IPS-15b (cell line): Measurements from ENCODE around the gene SIGMAR1.
A peak's percentile ranks its signal among the peaks of the same experiment; 100 is the strongest.
"Not testable (repeated sequence)": the region's sequence is repeated elsewhere in the genome, so short reads cannot be mapped to it uniquely, and the experiment has no call there.

Experiments used
- H3K27me3 ChIP-seq: one replicate; pipeline ENCODE4 v1.6.1; 2013; ENCODE audit warnings: low read length; ENCODE audit not compliant: control insufficient read depth, insufficient read depth
- H3K36me3 ChIP-seq: one replicate; pipeline ENCODE4 v1.6.1; 2013; ENCODE audit warnings: low read length; ENCODE audit not compliant: control insufficient read depth, insufficient read depth
- H3K4me1 ChIP-seq: one replicate; pipeline ENCODE4 v1.6.1; 2013; ENCODE audit warnings: mild to moderate bottlenecking, low read length; ENCODE audit not compliant: control insufficient read depth, insufficient read depth
- H3K4me3 ChIP-seq: one replicate; pipeline ENCODE4 v1.5.1; 2013; ENCODE audit warnings: low read depth, low read length
- H3K9ac ChIP-seq: one replicate; pipeline ENCODE4 v1.6.1; 2013; ENCODE audit warnings: low read depth, mild to moderate bottlenecking, low read length
- H3K9me3 ChIP-seq: one replicate; pipeline ENCODE4 v1.6.1; 2013; ENCODE audit warnings: mild to moderate bottlenecking, low read length; ENCODE audit not compliant: control insufficient read depth, insufficient read depth

The SIGMAR1 gene

DNA sequence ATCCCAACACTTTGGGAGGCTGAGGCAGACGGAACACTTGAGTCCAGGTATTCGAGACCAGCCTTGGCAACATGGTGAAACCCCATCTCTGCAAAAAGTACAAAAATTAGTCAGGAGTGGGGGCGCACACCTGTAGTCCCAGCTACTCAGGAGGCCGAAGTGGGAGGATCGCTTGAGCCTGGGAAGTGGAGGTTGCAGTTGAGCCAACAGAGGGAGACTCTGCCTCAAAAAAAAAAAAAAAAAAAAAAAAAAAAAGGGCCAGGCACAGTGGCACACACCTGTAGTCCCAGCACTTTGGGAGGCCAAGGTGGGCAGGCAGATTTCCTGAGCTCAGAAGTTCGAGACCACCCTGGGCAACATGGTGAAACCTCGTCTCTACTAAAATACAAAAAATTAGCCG, 1.7 kb upstream of the SIGMAR1 start:
- H3K27me3 ChIP-seq, H3K4me1 ChIP-seq, H3K9me3 ChIP-seq, H3K9ac ChIP-seq, H3K36me3 ChIP-seq, H3K4me3 ChIP-seq: not testable (repeated sequence)

GRCh38 chr9:34638138-34638445, 505 bp upstream of the SIGMAR1 start:
- peaks cover 8% of the 10 kb centered on the region for H3K4me1 ChIP-seq

GRCh38 chr9:34636791-34637355, 714 bp downstream of the SIGMAR1 start:
- Histone ChIP-seq H3K27me3 (peaks cover 18% of the 10 kb centered on the region), H3K36me3 (peaks cover 7% of the 10 kb centered on the region)

More at GRCh38 chr9:34638138-34638445, 505 bp upstream of the SIGMAR1 start:
- peak overlapping the region; percentile 26 for H3K9ac ChIP-seq
- peaks cover 10% of the 10 kb centered on the region for H3K27me3 ChIP-seq
- H3K4me3 ChIP-seq: peak overlapping the region; percentile 80
- H3K9me3 ChIP-seq: no peaks in the 10 kb centered on the region
- peaks cover 7% of the 10 kb centered on the region for H3K36me3 ChIP-seq

DNA sequence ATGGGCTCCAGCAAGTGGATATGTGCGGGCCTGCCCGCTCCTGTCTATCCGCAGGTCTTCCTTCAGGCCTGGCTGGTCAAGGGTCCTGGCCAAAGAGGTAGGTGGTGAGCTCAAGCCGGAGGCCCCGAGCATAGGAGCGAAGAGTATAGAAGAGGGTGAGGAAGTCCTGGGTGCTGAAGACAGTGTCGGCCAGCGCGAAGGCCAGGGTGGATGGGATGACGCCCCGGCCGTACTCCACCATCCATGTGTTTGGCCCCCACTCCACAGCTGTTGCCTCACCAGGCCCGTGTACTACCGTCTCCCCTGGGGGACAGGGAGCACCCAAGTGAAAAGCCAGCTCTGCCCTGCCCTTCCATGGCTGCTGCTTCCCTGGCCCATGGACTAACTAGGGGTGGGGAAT, 2.0 kb downstream of the SIGMAR1 start:
- peaks cover 7% of the 10 kb centered on the region for H3K36me3 ChIP-seq
- H3K27me3 ChIP-seq: peaks cover 31% of the 10 kb centered on the region
- no peak overlapping the region for H3K9ac ChIP-seq
- H3K4me3 ChIP-seq: no peak overlapping the region
- H3K4me1 ChIP-seq: peaks cover 8% of the 10 kb centered on the region
- no peaks in the 10 kb centered on the region for H3K9me3 ChIP-seq

More at GRCh38 chr9:34636791-34637355, 714 bp downstream of the SIGMAR1 start:
- Histone ChIP-seq H3K4me1 (peaks cover 8% of the 10 kb centered on the region), H3K9ac (peak overlapping the region; percentile 79), H3K9me3 (no peaks in the 10 kb centered on the region), H3K4me3 (peak overlapping the region; percentile 80)

DNA sequence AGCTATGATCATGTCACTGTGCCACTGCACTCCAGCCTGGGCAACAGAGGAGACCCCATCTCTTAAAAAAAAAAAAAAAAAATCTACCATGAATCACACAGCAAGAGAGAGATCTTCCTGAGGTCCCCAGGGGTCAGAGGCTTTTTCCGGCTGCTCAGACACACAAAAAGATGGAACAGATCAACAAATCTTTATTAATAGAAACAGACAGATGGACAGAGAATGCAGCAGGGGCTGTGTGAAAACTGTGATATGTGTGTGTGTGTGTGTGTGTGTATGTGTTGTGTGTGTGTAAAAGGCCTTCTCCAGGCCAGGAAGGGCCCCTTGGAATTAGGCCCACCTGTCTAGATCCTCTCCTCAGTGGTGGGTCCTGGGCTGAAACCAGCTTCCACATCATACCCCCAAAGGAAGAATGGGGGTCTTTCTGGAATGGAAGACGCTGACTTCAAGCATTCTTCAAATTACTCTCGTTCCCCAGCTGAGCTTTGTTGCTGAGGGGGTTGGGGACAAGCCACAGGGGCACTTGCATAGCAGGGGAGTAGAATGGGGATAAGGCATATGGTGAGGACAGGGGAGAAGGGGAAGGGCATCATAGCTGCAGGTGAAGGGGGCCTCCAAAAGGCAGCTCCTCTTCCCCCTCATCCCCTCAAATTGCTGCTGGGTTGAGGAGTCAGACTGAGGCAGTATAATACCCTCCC, 2.9 kb downstream of the SIGMAR1 start:
- Histone ChIP-seq H3K9me3 (no peaks in the 10 kb centered on the region), H3K4me3 (no peak overlapping the region), H3K4me1 (peaks cover 8% of the 10 kb centered on the region), H3K36me3 (peaks cover 7% of the 10 kb centered on the region), H3K9ac (no peak overlapping the region), H3K27me3 (peaks cover 40% of the 10 kb centered on the region)

DNA sequence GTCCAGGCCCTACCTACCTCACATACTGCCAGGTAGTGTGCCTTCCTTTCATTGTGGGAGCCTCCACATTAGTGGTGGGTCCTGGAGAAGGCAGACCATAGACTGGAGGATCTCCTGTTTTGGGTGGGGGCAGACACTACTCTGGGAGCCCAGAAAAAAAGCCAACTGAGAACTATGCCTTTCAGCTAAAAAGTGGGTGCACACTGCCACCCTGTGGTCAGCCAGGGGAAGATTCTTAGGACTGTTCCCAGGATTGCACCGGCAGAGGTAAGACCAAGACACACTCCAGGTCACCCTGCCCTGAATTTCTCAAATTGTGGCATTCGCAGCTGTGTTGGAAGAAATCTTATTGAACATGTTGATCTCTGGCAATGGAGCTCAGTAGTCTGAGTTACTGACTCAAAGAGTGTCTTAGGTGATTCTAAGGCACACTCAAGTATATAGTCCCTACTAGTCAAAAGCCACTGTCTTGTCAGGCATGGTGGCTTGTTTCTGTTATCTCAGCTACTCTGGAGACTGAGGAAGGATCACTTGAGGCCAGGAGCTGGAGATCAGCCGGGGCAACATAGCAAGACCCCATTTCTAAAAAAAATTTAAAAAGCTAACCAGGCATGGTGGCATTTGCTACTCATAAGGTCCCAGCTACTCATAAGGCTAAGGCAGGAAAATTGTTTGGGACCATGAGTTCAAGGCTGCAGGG, 3.6 kb downstream of the SIGMAR1 start:
- Histone ChIP-seq H3K27me3 (peaks cover 47% of the 10 kb centered on the region), H3K9ac (no peak overlapping the region), H3K36me3 (peaks cover 7% of the 10 kb centered on the region)

DNA sequence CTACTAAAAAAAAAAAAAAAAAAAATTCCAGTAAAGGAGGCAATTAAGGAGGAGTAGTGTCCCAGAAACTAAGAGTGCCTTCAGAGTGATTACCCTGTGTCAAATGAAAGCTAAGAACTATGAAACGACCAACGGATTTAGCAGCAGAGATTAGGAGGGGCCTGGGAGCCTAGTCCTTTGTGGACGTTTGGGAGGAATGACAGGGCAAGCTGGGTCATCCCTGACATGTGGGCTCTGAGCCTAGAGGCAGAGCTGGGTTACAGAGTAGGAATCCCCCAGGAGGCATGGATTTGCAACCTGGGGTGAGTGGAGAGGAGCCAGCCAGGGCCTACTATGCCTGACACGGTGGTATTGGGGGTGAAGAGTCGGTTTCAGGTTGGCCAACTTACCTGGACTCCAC, 4.4 kb downstream of the SIGMAR1 start:
- Histone ChIP-seq H3K9me3 (no peaks in the 10 kb centered on the region), H3K4me1 (peaks cover 6% of the 10 kb centered on the region)

More for the DNA sequence above, 3.6 kb downstream of the SIGMAR1 start:
- H3K4me1 ChIP-seq: peaks cover 10% of the 10 kb centered on the region
- H3K4me3 ChIP-seq: no peak overlapping the region
- no peaks in the 10 kb centered on the region for H3K9me3 ChIP-seq

DNA sequence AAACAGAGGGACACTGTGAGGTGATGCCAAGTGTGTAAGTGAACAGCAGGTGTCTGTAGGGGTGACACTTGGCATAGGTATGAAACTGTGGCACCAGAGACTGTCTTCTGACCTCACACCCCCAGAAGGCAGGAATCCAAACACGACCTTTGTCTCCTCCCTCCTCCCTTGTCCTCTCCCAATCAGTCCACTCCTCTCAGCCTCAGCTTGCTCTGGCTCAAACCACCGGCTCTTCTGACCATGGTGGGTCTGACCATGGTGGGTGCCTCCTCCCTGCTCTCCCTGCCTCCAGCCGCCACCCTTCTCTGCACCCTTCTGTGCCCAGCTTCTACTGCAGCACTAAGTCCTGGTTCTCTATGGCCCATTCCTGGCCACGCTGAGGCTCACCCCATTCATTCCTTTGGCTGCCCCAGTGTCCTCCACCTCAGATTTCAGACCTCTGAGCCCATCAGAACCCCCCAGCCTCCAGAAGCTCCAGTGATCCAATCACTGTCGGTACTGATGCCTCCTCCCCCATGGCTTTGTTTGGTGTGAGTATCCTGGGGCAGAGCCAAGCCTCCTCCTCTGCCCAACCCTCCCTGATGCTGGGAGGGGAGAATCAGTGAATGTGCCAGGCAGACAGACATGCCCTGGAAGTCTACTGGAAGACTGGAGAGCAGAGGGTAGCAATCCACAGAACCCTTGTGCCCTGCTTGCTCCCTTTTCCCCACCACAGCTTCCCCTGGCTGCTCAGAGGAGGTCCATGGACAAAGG, 7.0 kb downstream of the SIGMAR1 start:
- Histone ChIP-seq H3K4me3 (peak overlapping the region; percentile 8), H3K9ac (no peak overlapping the region), H3K4me1 (peaks cover 6% of the 10 kb centered on the region), H3K9me3 (no peaks in the 10 kb centered on the region), H3K36me3 (peaks cover 5% of the 10 kb centered on the region), H3K27me3 (peaks cover 72% of the 10 kb centered on the region)

More for the DNA sequence above, 4.4 kb downstream of the SIGMAR1 start:
- Histone ChIP-seq H3K27me3 (peaks cover 54% of the 10 kb centered on the region), H3K9ac (no peak overlapping the region), H3K36me3 (peaks cover 7% of the 10 kb centered on the region), H3K4me3 (no peak overlapping the region)

DNA sequence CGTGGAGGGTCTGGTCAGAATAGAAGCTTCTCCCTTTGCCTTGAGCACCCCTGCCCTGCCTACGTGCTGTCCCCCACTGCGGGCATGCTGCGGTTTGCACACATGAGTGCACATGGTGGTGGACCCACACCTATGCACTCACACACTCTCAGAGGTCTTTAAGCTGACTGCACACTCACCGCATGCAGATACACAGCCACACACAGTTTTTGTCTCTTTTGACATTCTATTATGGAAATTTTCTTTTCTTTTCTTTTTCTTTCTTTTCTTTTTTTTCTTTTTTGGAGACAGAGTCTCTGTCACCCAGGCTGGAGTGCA, 8.1 kb downstream of the SIGMAR1 start:
- Histone ChIP-seq H3K36me3 (no peaks in the 10 kb centered on the region), H3K9ac (no peak overlapping the region), H3K4me3 (peak overlapping the region; percentile 48), H3K4me1 (peaks cover 6% of the 10 kb centered on the region), H3K9me3 (no peaks in the 10 kb centered on the region), H3K27me3 (peaks cover 83% of the 10 kb centered on the region)

GRCh38 chr9:34628656-34629490, 8.7 kb downstream of the SIGMAR1 start, which contains the start of gene ARID3C:
Gene ARID3C, minus strand, starts transcription at chr9:34629066. Its CDS starts 1,052 bp downstream, at chr9:34628014.
- Histone ChIP-seq H3K4me1 (peaks cover 6% of the 10 kb centered on the region), H3K9ac (no peak within 1 kb of the TSS), H3K9me3 (no peaks in the 10 kb centered on the region), H3K4me3 (peak within 1 kb of the TSS; percentile 48), H3K27me3 (peaks cover 89% of the 10 kb centered on the region), H3K36me3 (no peaks in the 10 kb centered on the region)
